Stimulated activated CD8-positive, alpha-beta memory T cell treated with anti-CD3 and anti-CD28 coated beads, Interleukin-15, amount 100 ng/mL, for 1 hour (primary cell): ENCODE measurements around the gene PAM.

Source experiments
- DNase-seq: peaks from one replicate; pipeline ENCODE4 v3.0.0-alpha.2; 2020; ENCODE audit warnings: low read depth

Gene PAM

GRCh38 chr5:102863058-102863457 is 108.0 kb downstream of the PAM start:
- no peak for DNase-seq

- DNase-seq = no peak
Measured at GRCh38 chr5:102863764-102864560, 108.9 kb downstream of the PAM start.

- no peak for DNase-seq
Measured at GRCh38 chr5:102865171-102865509, 110.0 kb downstream of the PAM start.

- no peak for DNase-seq
Measured at GRCh38 chr5:102865510-102866236, 110.6 kb downstream of the PAM start.

GRCh38 chr5:102866237-102866600 is 111.1 kb downstream of the PAM start:
- no peak for DNase-seq

GRCh38 chr5:102867992-102868662 is 113.0 kb downstream of the PAM start:
- no peak for DNase-seq

GRCh38 chr5:102869230-102869629 is 114.1 kb downstream of the PAM start:
- no peak for DNase-seq

- DNase-seq = no peak
Measured at GRCh38 chr5:102873379-102873932, 118.4 kb downstream of the PAM start.

- no peak for DNase-seq
Measured at GRCh38 chr5:102874054-102874453, 118.9 kb downstream of the PAM start.

GRCh38 chr5:102875721-102876123 is 120.6 kb downstream of the PAM start:
- DNase-seq = no peak

- no peak for DNase-seq
Measured at GRCh38 chr5:102876610-102877009, 121.5 kb downstream of the PAM start.

GRCh38 chr5:102879741-102880140 is 124.6 kb downstream of the PAM start:
- DNase-seq = no peak

- DNase-seq = no peak
Measured at GRCh38 chr5:102886586-102886985, 131.5 kb downstream of the PAM start.

- DNase-seq = no peak
Measured at GRCh38 chr5:102888483-102888882, 133.4 kb downstream of the PAM start.

GRCh38 chr5:102889033-102889432 is 133.9 kb downstream of the PAM start:
- no peak for DNase-seq

- DNase-seq = no peak
Measured at GRCh38 chr5:102890133-102890532, 135.0 kb downstream of the PAM start.

GRCh38 chr5:102891175-102891574 is 136.1 kb downstream of the PAM start:
- DNase-seq = no peak

- DNase-seq = no peak
Measured at GRCh38 chr5:102893942-102894341, 138.8 kb downstream of the PAM start.

- no peak for DNase-seq
Measured at GRCh38 chr5:102895234-102895633, 140.1 kb downstream of the PAM start.

GRCh38 chr5:102895976-102896375 is 140.9 kb downstream of the PAM start:
- no peak for DNase-seq

GRCh38 chr5:102901424-102902134 is 146.5 kb downstream of the PAM start:
- no peak for DNase-seq

- DNase-seq = no peak
Measured at GRCh38 chr5:102902135-102902448, 147.0 kb downstream of the PAM start.
